ENCODE results near the gene MUC6.

- no peak for TF ChIP-seq CTCF (conservative IDR thresholded peaks at IDR 0.05)
- no peak for TF ChIP-seq EZH2 (IDR thresholded peaks at IDR 0.05; ENCODE audit: low read depth)
These were observed 45.2 kb upstream of the MUC6 start for GRCh38 chr11:1081601-1082311.
